BE2C (cell line): ENCODE data around the gene GRK4.

Experiments used
- DNase-seq: peaks from one replicate; pipeline ENCODE4 v3.0.0-alpha.2; 2020
- H3K27me3 ChIP-seq: fragments of 250-450 bp; sonication (Bioruptor Pico); 2 replicates; pipeline ENCODE4 v1.5.1; 2020; ENCODE audit warnings: mild to moderate bottlenecking
- H3K36me3 ChIP-seq: fragments of 250-450 bp; sonication (Bioruptor Pico); 2 replicates; pipeline ENCODE4 v1.5.1; 2020; ENCODE audit warnings: mild to moderate bottlenecking
- H3K4me1 ChIP-seq: fragments of 250-450 bp; sonication (Bioruptor Pico); 2 replicates; pipeline ENCODE4 v1.5.1; 2020
- H3K4me3 ChIP-seq: 2 replicates; pipeline ENCODE4 v1.5.1; 2011; ENCODE audit warnings: low read depth, low read length
- H3K9me3 ChIP-seq: fragments of 250-450 bp; sonication (Bioruptor Pico); 2 replicates; pipeline ENCODE4 v1.5.1; 2020
- TF ChIP-seq, protein P1 (sequence below): IDR thresholded peaks from 2 replicates; pipeline ENCODE4 v1.5.1; 2012; ENCODE audit warnings: mild to moderate bottlenecking, low read depth, low read length

Gene GRK4

DNA sequence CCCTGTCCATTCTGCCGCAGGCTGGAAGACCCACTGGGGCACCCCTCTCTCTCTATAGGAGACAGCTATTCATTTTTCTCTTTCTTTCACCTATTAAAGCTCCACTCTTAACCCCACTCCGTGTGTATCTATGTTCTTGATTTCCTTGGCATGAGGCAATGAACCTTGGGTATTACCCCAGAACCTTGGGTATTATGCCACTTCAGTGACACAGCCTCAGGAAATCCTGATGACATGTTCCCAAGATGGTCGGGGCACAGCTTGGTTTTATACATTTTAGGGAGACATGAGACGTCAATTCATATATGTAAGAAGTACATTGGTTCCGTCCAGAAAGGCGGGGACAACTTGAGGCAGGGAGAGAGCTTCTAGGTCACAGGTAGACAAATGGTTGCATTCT is 97.6 kb downstream of the GRK4 start:
- no peak for DNase-seq
- no peaks in the 10 kb centered on the region for H3K9me3 ChIP-seq
- H3K36me3 ChIP-seq: no peaks in the 10 kb centered on the region
- TF ChIP-seq, protein P1, sequence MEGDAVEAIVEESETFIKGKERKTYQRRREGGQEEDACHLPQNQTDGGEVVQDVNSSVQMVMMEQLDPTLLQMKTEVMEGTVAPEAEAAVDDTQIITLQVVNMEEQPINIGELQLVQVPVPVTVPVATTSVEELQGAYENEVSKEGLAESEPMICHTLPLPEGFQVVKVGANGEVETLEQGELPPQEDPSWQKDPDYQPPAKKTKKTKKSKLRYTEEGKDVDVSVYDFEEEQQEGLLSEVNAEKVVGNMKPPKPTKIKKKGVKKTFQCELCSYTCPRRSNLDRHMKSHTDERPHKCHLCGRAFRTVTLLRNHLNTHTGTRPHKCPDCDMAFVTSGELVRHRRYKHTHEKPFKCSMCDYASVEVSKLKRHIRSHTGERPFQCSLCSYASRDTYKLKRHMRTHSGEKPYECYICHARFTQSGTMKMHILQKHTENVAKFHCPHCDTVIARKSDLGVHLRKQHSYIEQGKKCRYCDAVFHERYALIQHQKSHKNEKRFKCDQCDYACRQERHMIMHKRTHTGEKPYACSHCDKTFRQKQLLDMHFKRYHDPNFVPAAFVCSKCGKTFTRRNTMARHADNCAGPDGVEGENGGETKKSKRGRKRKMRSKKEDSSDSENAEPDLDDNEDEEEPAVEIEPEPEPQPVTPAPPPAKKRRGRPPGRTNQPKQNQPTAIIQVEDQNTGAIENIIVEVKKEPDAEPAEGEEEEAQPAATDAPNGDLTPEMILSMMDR: no peak
- no peaks in the 10 kb centered on the region for H3K4me1 ChIP-seq
- H3K27me3 ChIP-seq: no peaks in the 10 kb centered on the region
- no peak overlapping the region for H3K4me3 ChIP-seq

DNA sequence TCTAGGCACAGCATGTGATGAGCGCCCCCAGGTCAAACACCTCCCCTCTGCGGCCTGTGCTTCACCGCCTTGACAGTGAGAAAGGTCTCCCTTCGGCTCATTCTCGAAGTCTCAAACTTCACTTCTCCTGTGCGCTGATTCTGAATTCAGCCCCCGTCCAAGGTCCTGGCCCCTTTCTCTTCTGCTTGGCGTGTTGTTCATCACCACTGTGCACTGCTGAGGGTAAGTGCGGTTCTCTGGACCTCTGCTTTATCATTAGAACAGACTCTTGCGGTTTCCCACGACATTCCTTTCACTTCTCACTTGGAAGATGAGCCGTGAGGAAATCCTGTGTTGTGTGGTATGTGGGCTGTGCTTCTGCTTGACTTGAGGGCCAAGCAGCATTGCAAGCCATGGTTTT is 99.1 kb downstream of the GRK4 start:
- no peak overlapping the region for H3K4me3 ChIP-seq
- no peaks in the 10 kb centered on the region for H3K9me3 ChIP-seq
- H3K27me3 ChIP-seq: no peaks in the 10 kb centered on the region
- no peaks in the 10 kb centered on the region for H3K36me3 ChIP-seq
- H3K4me1 ChIP-seq: no peaks in the 10 kb centered on the region
- TF ChIP-seq, protein P1: no peak
- no peak for DNase-seq

DNA sequence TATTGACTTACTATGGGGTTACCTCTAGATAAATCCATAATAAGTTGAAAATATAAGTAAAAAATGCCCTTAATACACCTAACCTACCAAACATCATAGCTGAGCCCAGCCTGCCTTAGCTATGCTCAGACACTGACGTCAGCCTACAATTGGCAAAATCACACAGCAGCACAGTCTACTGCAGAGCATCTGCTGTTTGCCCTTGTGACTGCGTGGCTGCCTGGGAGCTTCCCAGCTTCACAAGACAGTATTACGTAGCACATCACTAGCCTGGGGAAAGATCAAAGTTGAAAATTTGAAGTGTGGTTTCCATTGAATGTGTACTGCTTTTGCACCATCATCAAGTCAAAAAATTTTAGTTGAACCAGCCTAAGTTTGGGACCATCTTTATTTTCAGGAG is 102.2 kb downstream of the GRK4 start:
- no peaks in the 10 kb centered on the region for H3K36me3 ChIP-seq
- TF ChIP-seq, protein P1: no peak
- H3K4me1 ChIP-seq: no peaks in the 10 kb centered on the region
- H3K4me3 ChIP-seq: no peak overlapping the region
- H3K9me3 ChIP-seq: no peaks in the 10 kb centered on the region
- no peaks in the 10 kb centered on the region for H3K27me3 ChIP-seq
- no peak for DNase-seq

DNA sequence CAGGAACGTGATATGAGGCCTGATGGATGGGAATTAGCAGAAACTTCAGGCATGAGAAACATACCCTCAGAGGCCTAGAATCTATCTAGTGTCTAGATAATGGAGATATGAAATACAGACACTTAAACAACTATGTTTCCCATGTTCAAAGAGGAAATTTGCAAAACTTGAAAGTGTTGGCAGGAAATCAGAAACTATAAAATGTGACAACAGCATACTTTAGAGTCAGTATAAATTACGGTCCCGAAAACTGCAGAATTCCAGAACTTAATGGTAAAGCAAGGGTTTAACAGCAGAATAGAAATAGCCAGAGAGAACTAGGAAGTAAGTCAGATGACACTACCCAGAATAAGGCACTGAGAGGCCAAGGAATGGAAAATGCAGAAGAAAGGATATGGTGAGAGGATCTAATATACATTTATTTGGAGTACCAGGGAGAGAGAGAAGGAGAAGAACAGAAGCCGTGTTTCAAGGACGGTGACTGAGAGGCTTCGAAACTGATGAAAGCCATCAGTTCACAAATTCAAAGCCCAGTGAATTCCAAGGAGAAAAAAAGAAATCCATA is 103.5 kb downstream of the GRK4 start:
- DNase-seq: no peak
- TF ChIP-seq, protein P1: no peak
- no peaks in the 10 kb centered on the region for H3K27me3 ChIP-seq
- H3K36me3 ChIP-seq: no peaks in the 10 kb centered on the region
- H3K9me3 ChIP-seq: no peaks in the 10 kb centered on the region
- H3K4me1 ChIP-seq: no peaks in the 10 kb centered on the region
- H3K4me3 ChIP-seq: no peak overlapping the region

DNA sequence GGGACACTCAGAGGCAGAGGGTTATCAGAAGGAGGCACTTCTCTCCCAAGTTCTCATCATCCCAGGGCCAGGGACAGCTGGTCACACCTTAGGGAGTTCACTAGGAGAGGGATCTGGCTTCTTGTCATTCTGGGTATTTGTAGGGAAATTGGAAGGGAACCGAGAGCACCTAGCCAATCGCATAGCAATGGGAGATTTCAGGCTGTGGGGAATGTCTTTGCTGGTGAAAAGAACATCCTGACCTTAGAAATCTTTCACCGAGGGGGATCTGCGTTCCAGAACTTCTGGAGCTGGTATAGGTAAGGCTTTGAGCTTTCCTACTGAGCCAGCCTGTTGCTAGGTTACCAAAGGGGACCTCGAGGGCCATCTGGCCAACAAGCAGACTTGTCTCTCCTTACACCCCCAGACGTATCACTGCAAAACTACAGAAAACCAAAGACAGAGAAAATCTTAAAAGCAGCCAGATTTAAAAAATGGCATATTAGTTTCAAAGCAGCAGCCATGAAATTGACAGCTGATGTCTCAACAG is 104.2 kb downstream of the GRK4 start:
- H3K36me3 ChIP-seq: no peaks in the 10 kb centered on the region
- H3K9me3 ChIP-seq: no peaks in the 10 kb centered on the region
- no peak for DNase-seq
- H3K4me3 ChIP-seq: no peak overlapping the region
- TF ChIP-seq, protein P1: no peak
- no peaks in the 10 kb centered on the region for H3K27me3 ChIP-seq
- no peaks in the 10 kb centered on the region for H3K4me1 ChIP-seq

DNA sequence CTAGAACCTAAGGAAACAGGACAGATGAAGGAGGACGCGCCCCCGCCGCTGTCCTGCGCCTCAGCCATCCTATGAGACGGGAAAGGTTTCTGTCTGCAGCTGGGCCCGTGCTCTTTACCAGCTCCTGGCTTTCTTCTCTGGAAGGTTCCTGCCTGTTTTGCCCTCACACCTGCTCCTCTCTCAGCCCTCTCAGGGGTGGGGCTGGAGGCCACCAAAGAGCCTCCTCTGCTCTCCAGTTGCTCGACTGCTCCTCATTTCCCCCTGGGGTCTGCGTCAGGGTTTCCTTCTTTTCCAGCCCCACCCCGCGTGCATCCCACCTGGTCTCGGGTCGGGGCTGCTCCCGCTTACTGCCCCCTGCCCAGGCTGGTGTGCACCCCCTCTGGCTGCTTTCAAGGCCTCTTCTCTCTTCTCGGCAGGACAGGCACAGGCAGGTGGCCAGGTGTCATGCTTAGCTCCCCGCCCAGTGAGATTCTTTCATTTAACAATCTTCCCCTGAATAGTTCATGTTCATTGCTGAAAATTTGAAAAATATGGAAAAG is 106.4 kb downstream of the GRK4 start:
- TF ChIP-seq, protein P1: no peak
- Histone ChIP-seq H3K36me3 (no peaks in the 10 kb centered on the region), H3K9me3 (no peaks in the 10 kb centered on the region), H3K4me1 (no peaks in the 10 kb centered on the region), H3K4me3 (no peak overlapping the region), H3K27me3 (no peaks in the 10 kb centered on the region)
- no peak for DNase-seq
